Bronchial epithelial cell (primary cell): ENCODE measurements around the gene YPEL3. TPM values are rescaled to one million over a fixed set of nuclear protein-coding genes. Genes with fewer than 3 reads are reported as not detected.
"Not testable (repeated sequence)": the region's sequence is repeated elsewhere in the genome, so short reads cannot be mapped to it uniquely, and the experiment has no call there.

ENCODE experiments used
- DNase-seq: peaks from one replicate; pipeline ENCODE4 v3.0.0-alpha.2; 2010; ENCODE audit warnings: low read depth
- FAIRE-seq: peaks from 2 replicates; lab custom pipeline; 2011; peaks lifted over from hg19 to GRCh38; lab: Jason Lieb, UNC
- H3K27me3 ChIP-seq: 2 replicates; pipeline ENCODE4 v1.5.1; 2011; ENCODE audit warnings: low read length; ENCODE audit not compliant: control insufficient read depth, insufficient read depth
- H3K36me3 ChIP-seq: 2 replicates; pipeline ENCODE4 v1.5.1; 2011; ENCODE audit warnings: low read length; ENCODE audit not compliant: control insufficient read depth, insufficient read depth
- H3K4me3 ChIP-seq: 2 replicates; pipeline ENCODE4 v1.5.1; 2011; ENCODE audit warnings: mild to moderate bottlenecking, low read depth, low read length, control low read depth
- total RNA-seq: library from RNA; depleted of rRNA; stranded (reverse); fragments of >200 nt; gene quantifications from 2 replicates; pipeline ENCODE4 v1.2.1, GENCODE V29; 2014
- TF ChIP-seq, protein P1 (sequence below): IDR thresholded peaks from 2 replicates; pipeline ENCODE4 v1.5.1; 2011; ENCODE audit warnings: mild to moderate bottlenecking, moderate library complexity, low read length, control low read depth, inconsistent platforms; ENCODE audit not compliant: insufficient read depth, severe bottlenecking

Gene YPEL3
- total RNA-seq, 1 donor from 2014 or later: 3.7 TPM

DNA sequence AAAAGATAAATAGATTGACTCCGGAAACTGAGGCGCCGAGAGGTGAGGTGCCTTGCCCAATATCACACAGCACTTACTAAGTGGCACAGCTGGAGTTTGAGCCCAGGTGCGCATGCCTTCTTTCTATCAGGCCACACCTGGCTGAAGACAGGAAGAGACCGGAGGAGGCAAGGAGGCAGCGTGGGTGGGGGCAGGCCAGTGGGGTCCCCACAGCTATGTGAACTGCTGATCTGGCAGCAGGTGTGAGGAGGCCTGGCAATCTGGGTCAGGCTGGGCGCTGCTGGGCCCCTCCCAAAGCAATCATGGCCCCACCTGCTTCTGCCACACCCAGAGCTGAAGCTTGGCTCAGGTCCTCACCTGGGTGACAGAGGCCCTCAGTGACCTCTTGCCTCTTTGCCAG lies 19.2 kb upstream of the YPEL3 start:
- Histone ChIP-seq H3K4me3 (no peak overlapping the region), H3K27me3 (no peaks in the 10 kb centered on the region), H3K36me3 (no peaks in the 10 kb centered on the region)
- DNase-seq: no peak
- TF ChIP-seq, protein P1, sequence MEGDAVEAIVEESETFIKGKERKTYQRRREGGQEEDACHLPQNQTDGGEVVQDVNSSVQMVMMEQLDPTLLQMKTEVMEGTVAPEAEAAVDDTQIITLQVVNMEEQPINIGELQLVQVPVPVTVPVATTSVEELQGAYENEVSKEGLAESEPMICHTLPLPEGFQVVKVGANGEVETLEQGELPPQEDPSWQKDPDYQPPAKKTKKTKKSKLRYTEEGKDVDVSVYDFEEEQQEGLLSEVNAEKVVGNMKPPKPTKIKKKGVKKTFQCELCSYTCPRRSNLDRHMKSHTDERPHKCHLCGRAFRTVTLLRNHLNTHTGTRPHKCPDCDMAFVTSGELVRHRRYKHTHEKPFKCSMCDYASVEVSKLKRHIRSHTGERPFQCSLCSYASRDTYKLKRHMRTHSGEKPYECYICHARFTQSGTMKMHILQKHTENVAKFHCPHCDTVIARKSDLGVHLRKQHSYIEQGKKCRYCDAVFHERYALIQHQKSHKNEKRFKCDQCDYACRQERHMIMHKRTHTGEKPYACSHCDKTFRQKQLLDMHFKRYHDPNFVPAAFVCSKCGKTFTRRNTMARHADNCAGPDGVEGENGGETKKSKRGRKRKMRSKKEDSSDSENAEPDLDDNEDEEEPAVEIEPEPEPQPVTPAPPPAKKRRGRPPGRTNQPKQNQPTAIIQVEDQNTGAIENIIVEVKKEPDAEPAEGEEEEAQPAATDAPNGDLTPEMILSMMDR: no peak
- no peak for FAIRE-seq

DNA sequence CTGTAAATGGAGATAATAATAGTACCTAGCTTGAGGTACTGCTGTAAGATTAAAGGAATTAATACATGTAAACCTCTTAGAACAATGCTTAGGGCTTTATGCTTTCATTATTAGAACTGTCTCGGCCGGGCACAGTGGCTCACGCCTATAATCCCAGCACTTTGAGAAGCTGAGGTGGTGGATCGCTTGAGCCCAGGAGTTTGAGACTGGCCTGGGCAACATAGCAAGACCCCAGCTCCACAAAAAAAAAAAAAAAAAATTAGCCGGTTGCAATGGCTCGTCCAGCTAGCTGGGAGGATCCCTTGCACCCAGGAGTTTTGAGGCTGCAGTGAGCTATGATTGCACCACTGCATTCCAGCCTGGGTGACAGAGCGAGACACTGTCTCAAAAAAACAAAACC lies 18.8 kb upstream of the YPEL3 start:
- not testable (repeated sequence) for DNase-seq, H3K4me3 ChIP-seq, H3K36me3 ChIP-seq, H3K27me3 ChIP-seq, FAIRE-seq

DNA sequence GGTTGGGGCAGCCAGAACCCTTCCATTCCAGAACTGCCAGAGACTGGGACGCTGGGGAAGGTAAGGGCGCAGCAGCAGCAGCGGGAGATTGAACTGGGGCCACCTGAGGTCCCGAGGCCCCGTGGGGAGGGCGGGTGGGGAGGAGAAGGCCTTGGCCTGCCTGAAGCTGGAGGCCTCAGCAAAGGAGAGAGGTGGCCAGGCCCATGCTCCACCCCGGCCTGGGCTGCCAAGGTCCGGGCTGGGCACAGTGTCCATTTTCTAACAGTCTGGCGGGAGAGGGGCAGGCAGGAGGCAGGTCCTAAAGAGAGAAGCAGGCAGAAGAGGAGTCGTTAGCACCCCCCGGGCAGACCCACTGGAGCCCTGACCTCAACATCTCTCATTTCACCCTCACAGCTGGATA lies 18.4 kb upstream of the YPEL3 start:
- DNase-seq: no peak
- H3K27me3 ChIP-seq: no peaks in the 10 kb centered on the region
- no peak for FAIRE-seq
- TF ChIP-seq, protein P1: no peak
- no peak overlapping the region for H3K4me3 ChIP-seq
- no peaks in the 10 kb centered on the region for H3K36me3 ChIP-seq

DNA sequence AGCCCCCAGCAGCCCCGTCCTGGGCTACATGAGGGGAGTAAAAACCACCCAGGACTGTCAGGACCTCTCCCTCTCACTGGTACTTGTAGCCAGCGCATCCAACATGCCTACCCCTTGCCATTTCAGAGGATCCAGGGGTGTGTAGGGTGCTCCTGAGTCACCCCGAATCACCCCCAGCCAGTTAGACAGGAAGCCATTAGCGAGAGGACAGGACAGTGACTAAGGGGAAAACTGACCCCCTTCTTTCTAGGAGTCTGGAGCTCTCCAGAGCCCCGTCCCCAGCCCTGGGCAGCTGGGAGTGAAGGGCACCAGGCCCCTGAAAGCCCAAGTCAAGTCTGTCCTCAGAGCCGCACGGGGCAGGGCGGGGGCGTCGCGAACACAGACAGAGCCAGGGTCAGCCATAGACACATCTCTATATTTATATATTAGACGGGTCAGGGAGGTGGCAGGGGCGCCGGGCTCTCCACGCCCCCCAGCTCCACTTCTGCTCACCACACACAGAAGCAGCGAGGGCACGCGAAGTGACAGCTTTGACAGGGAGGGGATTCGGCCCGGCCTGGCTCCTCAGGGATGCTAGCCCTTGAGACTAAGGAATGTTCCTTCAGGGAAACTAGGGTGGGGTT lies 17.8 kb upstream of the YPEL3 start:
- DNase-seq: peak; percentile 60
- TF ChIP-seq, protein P1: no peak
- FAIRE-seq: no peak
- Histone ChIP-seq H3K27me3 (no peaks in the 10 kb centered on the region), H3K36me3 (no peaks in the 10 kb centered on the region), H3K4me3 (no peak overlapping the region)

DNA sequence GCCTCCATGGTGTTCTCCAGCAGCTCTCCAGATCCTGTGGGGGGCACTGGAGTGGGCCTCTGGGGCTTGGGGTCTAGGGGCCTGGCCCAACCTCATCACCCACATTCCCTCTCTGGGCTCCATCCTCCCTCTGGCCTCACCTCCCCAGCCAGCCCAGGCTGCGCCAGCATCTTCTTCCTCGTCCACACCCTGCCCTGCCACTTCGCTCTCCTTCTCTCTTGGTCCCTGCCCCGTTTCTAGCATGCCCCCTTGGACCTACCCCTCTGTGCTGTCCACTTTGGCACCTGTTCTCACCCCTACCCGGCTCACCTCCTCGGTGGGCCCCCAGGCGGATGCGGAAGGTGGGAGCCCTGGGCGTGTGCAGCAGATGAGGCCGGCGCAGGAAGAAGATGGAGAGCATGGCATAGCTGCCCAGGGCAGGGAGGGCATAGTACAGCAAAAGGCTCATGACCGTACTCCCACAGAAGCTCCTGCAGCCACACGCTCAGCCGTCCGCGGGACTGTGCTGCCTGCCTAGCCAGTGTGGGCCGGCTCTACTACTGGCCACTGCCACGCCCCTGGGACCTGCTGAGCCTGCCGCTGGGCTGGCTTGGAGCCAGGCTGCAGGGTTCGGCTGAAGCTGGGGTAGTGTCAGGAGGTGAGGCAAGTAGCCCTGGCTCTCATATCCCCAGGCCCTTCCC lies 17.2 kb upstream of the YPEL3 start, which contains the start of gene GDPD3:
GDPD3 (minus strand) TSS at position 507 of the 680 bp plus-strand sequence; CDS start at position 448, 59 bp downstream.
- Histone ChIP-seq H3K4me3 (no peak within 1 kb of the TSS), H3K36me3 (no peaks in the 10 kb centered on the region), H3K27me3 (no peaks in the 10 kb centered on the region)
- FAIRE-seq (no peak), DNase-seq (no peak)
- TF ChIP-seq, protein P1: no peak

DNA sequence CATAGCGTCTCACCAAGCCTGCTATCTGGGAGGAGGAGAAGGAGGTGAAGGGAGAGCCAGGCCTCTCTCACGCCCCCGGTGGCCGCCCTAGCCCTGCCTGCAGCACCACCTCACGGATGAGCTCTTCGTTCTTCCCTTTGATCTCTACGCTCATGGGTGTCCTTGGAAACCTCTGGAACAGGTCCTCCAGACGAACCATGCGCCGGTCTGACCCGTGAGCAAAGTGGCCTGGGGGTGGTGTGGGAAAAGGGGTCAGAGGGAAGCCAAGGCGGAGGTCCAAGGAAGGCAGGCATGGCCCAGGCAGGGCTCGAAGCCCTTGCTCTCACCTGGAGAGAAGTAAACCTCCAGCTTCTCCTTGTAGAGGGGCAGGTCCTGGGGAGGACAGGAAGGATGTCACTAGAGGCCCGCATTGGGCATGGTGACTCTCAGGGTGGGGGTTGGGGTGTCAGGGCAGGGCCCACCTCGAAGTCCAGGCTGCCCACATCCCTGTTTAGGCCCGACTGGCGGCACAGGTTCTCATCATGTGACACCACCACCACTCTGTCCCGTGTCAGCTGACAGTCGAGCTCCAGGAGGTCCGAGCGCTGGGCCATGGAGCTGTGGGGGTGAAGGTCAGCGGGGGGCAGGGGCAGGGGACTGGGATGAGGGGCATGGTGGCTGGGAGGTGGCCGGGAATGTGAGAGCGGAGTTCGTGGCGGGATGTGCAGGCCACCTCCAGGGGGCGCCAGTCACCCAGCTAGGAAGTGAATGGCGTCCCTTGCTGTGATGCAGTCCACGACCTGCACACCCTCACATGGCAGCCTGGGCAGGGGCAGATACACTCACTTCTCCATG lies 16.4 kb upstream of the YPEL3 start:
- DNase-seq: no peak

More for the DNA sequence above, 16.4 kb upstream of the YPEL3 start:
- Histone ChIP-seq H3K36me3 (peaks cover 1% of the 10 kb centered on the region), H3K27me3 (no peaks in the 10 kb centered on the region), H3K4me3 (no peak overlapping the region)
- TF ChIP-seq, protein P1: peak; percentile 62
- FAIRE-seq: no peak
